GM12878 (cell line): ENCODE results near the gene KRIT1. TPM values are rescaled to one million over a fixed set of nuclear protein-coding genes. Genes with fewer than 3 reads are reported as not detected.
A peak's percentile ranks its signal among the peaks of the same experiment; 100 is the strongest.

ENCODE experiments used
- ATAC-seq: fragments of 200-7000 bp; cut with Tn5 transposase; 3 replicates; pipeline ENCODE4 v1.9.1; 2020; ENCODE audit warnings: mild to moderate bottlenecking, moderate library complexity
- BruUV-seq: library from RNA; stranded (reverse); fragments of 400-500 nt; replicated peaks from 2 replicates; lab custom pipeline; 2021; lab: Mats Ljungman, UMichigan
- CTCF ChIA-PET: fragments of 300-600 bp; sonication (Branson Sonifier 250); formaldehyde crosslinking; extraction: SDS; loops from one replicate; lab custom pipeline; 2021; ENCODE audit warnings: inconsistent platforms; lab: Yijun Ruan, JAX
- POLR2A ChIA-PET: fragments of 350-600 bp; formaldehyde crosslinking; extraction: SDS; loops from one replicate; lab custom pipeline; 2021; ENCODE audit warnings: inconsistent platforms; lab: Charles Lee
- RAD21 ChIA-PET: fragments of 300-600 bp; sonication (Branson Sonifier 250); formaldehyde crosslinking; loops from one replicate; lab custom pipeline; 2023; ENCODE audit warnings: antibody characterized with exemption; ENCODE audit not compliant: unreplicated experiment; lab: Charles Lee
- SMC1A ChIA-PET: fragments of 300-600 bp; sonication (Branson Sonifier 250); formaldehyde crosslinking; loops from one replicate; lab custom pipeline; 2023; ENCODE audit not compliant: unreplicated experiment, uncharacterized antibody; lab: Charles Lee
- DNase-seq: peaks from one replicate; pipeline ENCODE4 v3.0.0-alpha.2; 2011; ENCODE audit warnings: low read depth, low spot score
- FAIRE-seq: peaks from 3 replicates; lab custom pipeline; 2011; peaks lifted over from hg19 to GRCh38; lab: Jason Lieb, UNC
- H2AFZ ChIP-seq: 2 replicates; pipeline ENCODE4 v1.6.0; 2011; ENCODE audit warnings: low read depth, low read length, control low read depth; ENCODE audit not compliant: control insufficient read depth
- H3K27ac ChIP-seq: 2 replicates; pipeline ENCODE4 v1.5.1; 2011; ENCODE audit warnings: control low read depth; ENCODE audit not compliant: control insufficient read depth, insufficient read depth
- H3K27me3 ChIP-seq, 2 experiments: replicated peaks in 1 of 2; 2 replicates each; pipeline versions ENCODE4 v1.6.0 to v1.6.1; 2011; ENCODE audit warnings: low read length in 1 of 2; ENCODE audit not compliant: control insufficient read depth in 2 of 2, insufficient read depth in 2 of 2
- H3K36me3 ChIP-seq, 2 experiments: 2 replicates each; pipeline ENCODE4 v1.5.1; 2011; ENCODE audit warnings: low read length in 1 of 2; ENCODE audit not compliant: control insufficient read depth in 2 of 2, insufficient read depth in 2 of 2
- H3K4me1 ChIP-seq: 2 replicates; pipeline ENCODE4 v1.6.1; 2011; ENCODE audit warnings: mild to moderate bottlenecking, low read length, moderate library complexity, mixed read lengths; ENCODE audit not compliant: control insufficient read depth, insufficient read depth
- H3K4me2 ChIP-seq: 2 replicates; pipeline ENCODE4 v1.6.0; 2011; ENCODE audit warnings: control low read depth; ENCODE audit not compliant: control insufficient read depth, insufficient read depth
- H3K4me3 ChIP-seq: fragments of 200-600 bp; sonication (generic); 2 replicates; pipeline ENCODE4 v1.5.1; 2016
- H3K79me2 ChIP-seq: 2 replicates; pipeline ENCODE4 v1.6.0; 2011; ENCODE audit warnings: low read length; ENCODE audit not compliant: control insufficient read depth, insufficient read depth
- H3K9ac ChIP-seq: 2 replicates; pipeline ENCODE4 v1.8.0; 2011; ENCODE audit warnings: low read length, control low read depth, mixed read lengths; ENCODE audit not compliant: control insufficient read depth, insufficient read depth
- H3K9me3 ChIP-seq: replicated peaks from 3 replicates; pipeline ENCODE4 v1.5.1; 2011; ENCODE audit warnings: mild to moderate bottlenecking, low read length; ENCODE audit not compliant: control insufficient read depth, insufficient read depth
- H4K20me1 ChIP-seq: 2 replicates; pipeline ENCODE4 v1.6.0; 2011; ENCODE audit not compliant: control insufficient read depth, insufficient read depth
- CUX1 ChIP-seq: IDR thresholded peaks from 2 replicates; pipeline ENCODE4 v1.6.1; 2012; ENCODE audit warnings: improper control_type of control experiment, low read depth, low read length; ENCODE audit not compliant: insufficient replicate concordance
- ESRRA ChIP-seq: IDR thresholded peaks from 2 replicates; pipeline ENCODE4 v1.6.1; 2012; ENCODE audit warnings: mild to moderate bottlenecking, low read length, improper control_type of control experiment
- EZH2 ChIP-seq: IDR thresholded peaks from 2 replicates; pipeline ENCODE4 v1.6.1; 2012; ENCODE audit warnings: low read depth, mild to moderate bottlenecking, control low read depth, inconsistent platforms, low read length, borderline replicate concordance; ENCODE audit not compliant: control insufficient read depth
- JUND ChIP-seq: IDR thresholded peaks from 2 replicates; pipeline ENCODE4 v1.6.1; 2012; ENCODE audit warnings: low read depth, mild to moderate bottlenecking, low read length, improper control_type of control experiment, moderate library complexity
- RFX5 ChIP-seq: IDR thresholded peaks from 2 replicates; pipeline ENCODE4 v1.6.1; 2011; ENCODE audit warnings: low read depth, low read length, improper control_type of control experiment
- SMAD1 ChIP-seq: fragments of 450-650 bp; IDR thresholded peaks from 2 replicates; pipeline ENCODE4 v1.6.1; 2018; ENCODE audit warnings: mild to moderate bottlenecking, low read depth; ENCODE audit not compliant: partially characterized antibody
- TCF7 ChIP-seq: IDR thresholded peaks from 2 replicates; pipeline ENCODE4 v1.6.1; 2014; ENCODE audit warnings: antibody characterized with exemption, borderline replicate concordance
- ZBTB11 ChIP-seq: fragments of 450-650 bp; formaldehyde crosslinking; IDR thresholded peaks from 2 replicates; pipeline ENCODE4 v1.5.0; 2022; ENCODE audit warnings: mild to moderate bottlenecking, missing genetic modification characterization
- ZNF24 ChIP-seq: fragments of 450-650 bp; IDR thresholded peaks from 2 replicates; pipeline ENCODE4 v1.6.1; 2017; ENCODE audit warnings: antibody characterized with exemption, mild to moderate bottlenecking
- WGBS: methylation state at CpG from one replicate; pipeline ENCODE4 v1.1.6; 2016; ENCODE audit warnings: low lambda C conversion rate; ENCODE audit not compliant: insufficient replicate concordance, insufficient coverage; ENCODE audit errors: missing lambda C conversion rate; 5-methylcytosine and 5-hydroxymethylcytosine counted together
- in situ Hi-C: fragments of 300-500 bp; cut with MboI; formaldehyde crosslinking; loops from 9 replicates; pipeline ENCODE4 v1.14.3; 2018; ENCODE audit warnings: mixed read lengths
- intact Hi-C: fragments of 100-400 bp; cut with micrococcal nuclease; formaldehyde crosslinking; loops from one replicate; pipeline ENCODE4 v1.14.2; 2022; ENCODE audit not compliant: unreplicated experiment
- polyA plus RNA-seq, 11 experiments: library from polyadenylated mRNA; depleted of rRNA in 4 of 11; unstranded in 6 of 11; stranded (reverse) in 5 of 11; fragments of >200 nt; fragmentation: Nextera tagmentation in 4 of 11; fragmentation: Illumina TruSeq in 1 of 11; extraction: Ambion mirVana in 4 of 11; extraction: Trizol in 1 of 11; gene quantifications; 1 replicate in 1 of 11; 2 replicates in 10 of 11; pipeline versions ENCODE4 v1.2.1 to v1.2.3, GENCODE V29; 2011 to 2016; ENCODE audit warnings: inconsistent platforms in 2 of 11, missing spikeins in 2 of 11, low read depth in 1 of 11
- total RNA-seq, 4 experiments: library from RNA; depleted of rRNA in 3 of 4; stranded (reverse); fragments of >200 nt in 3 of 4; fragmentation: Illumina TruSeq in 1 of 4; extraction: Trizol in 1 of 4; gene quantifications; 2 replicates each; pipeline versions ENCODE4 v1.2.1 to v1.2.3, GENCODE V29; 2013 to 2021
- TF ChIP-seq, protein P1 (sequence below): fragments of 450-650 bp; IDR thresholded peaks from 2 replicates; pipeline ENCODE4 v1.6.1; 2017; ENCODE audit warnings: antibody characterized with exemption, mild to moderate bottlenecking, moderate library complexity

KRIT1 gene
- total and polyA plus RNA-seq, 10 of the 15 experiments (the other 5 are each of a cell fraction or from before 2014, with no cell fraction given) = 12.0 to 60.1 (median 27.0) TPM

GRCh38 chr7:92260248-92260781, 14.6 kb upstream of the KRIT1 start:
- peaks cover 0 to 5% of the 10 kb centered on the region in 2 experiments; a peak in 1 of 4 replicates for H3K36me3 ChIP-seq
- FAIRE-seq = peak; percentile 18
- BruUV-seq = no TSS peak
- in situ Hi-C loops (no loop called here), intact Hi-C loops (no loop called here)
- TF ChIP-seq TCF7 (no peak), CUX1 (no peak), ESRRA (no peak), EZH2 (no peak), RFX5 (no peak), ZBTB11 (no peak), ZNF24 (no peak), SMAD1 (no peak), JUND (no peak)
- TF ChIP-seq, protein P1, sequence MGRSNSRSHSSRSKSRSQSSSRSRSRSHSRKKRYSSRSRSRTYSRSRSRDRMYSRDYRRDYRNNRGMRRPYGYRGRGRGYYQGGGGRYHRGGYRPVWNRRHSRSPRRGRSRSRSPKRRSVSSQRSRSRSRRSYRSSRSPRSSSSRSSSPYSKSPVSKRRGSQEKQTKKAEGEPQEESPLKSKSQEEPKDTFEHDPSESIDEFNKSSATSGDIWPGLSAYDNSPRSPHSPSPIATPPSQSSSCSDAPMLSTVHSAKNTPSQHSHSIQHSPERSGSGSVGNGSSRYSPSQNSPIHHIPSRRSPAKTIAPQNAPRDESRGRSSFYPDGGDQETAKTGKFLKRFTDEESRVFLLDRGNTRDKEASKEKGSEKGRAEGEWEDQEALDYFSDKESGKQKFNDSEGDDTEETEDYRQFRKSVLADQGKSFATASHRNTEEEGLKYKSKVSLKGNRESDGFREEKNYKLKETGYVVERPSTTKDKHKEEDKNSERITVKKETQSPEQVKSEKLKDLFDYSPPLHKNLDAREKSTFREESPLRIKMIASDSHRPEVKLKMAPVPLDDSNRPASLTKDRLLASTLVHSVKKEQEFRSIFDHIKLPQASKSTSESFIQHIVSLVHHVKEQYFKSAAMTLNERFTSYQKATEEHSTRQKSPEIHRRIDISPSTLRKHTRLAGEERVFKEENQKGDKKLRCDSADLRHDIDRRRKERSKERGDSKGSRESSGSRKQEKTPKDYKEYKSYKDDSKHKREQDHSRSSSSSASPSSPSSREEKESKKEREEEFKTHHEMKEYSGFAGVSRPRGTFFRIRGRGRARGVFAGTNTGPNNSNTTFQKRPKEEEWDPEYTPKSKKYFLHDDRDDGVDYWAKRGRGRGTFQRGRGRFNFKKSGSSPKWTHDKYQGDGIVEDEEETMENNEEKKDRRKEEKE = no peak
- no peak overlapping the region for H3K4me3 ChIP-seq
- H3K9ac ChIP-seq = no peak overlapping the region
- H4K20me1 ChIP-seq = no peaks in the 10 kb centered on the region
- H3K9me3 ChIP-seq = peaks cover 7% of the 10 kb centered on the region
- H3K27me3 ChIP-seq = no peaks in the 10 kb centered on the region
- no peak overlapping the region for H3K27ac ChIP-seq
- RAD21 ChIA-PET = no interaction called here
- CTCF ChIA-PET = interaction anchor here (0.9 to 1.3 kb wide), 3 partner anchors 11 to 30 kb away, joined by 4 to 5 read pairs (median 4); no protein-coding TSS in a partner anchor
- POLR2A ChIA-PET = interaction anchor here (0.9 kb wide), 1 partner anchor 11 kb away, joined by 5 read pairs; no protein-coding TSS in a partner anchor
- peaks cover 40% of the 10 kb centered on the region for H3K79me2 ChIP-seq
- no peak overlapping the region for H2AFZ ChIP-seq
- H3K4me1 ChIP-seq = no peaks in the 10 kb centered on the region
- 94% methylated on average over 7 of the region's 7 CpGs for WGBS
- ATAC-seq = no peak
- no peak overlapping the region for H3K4me2 ChIP-seq
- SMC1A ChIA-PET = interaction anchor here (0.6 to 2.8 kb wide), 4 partner anchors 13 to 51 kb away, joined by 3 to 10 read pairs (median 4); no protein-coding TSS in a partner anchor
- DNase-seq = no peak
